NCI-H2196 treated with DMSO at 0.1 percent for 48 hours (cell line): Measurements from ENCODE around the gene STK36.

Experiments used
- DNase-seq: peaks from one replicate; lab custom pipeline; 2025; ENCODE audit not compliant: unreplicated experiment; lab: John Stamatoyannopoulos, UW

STK36 gene

DNA sequence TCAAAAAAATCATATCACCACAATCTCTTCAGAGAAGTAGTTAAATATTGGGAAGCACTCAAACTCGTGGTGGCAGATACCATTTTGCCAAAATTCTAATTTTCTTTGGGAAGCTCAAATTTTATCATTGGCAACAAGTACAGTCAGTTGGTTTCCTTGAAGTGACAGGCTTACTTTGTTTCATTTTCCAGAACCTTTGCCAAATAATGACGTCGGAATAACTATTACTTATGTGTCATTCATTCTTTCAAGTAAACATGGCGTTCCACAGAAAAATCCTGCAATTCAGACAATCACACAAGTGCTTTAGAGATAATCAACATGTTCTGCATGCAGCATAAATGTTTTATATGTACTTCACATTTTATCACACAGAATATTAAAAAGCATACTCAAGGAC is 44.2 kb downstream of the STK36 start:
- DNase-seq, result no peak

DNA sequence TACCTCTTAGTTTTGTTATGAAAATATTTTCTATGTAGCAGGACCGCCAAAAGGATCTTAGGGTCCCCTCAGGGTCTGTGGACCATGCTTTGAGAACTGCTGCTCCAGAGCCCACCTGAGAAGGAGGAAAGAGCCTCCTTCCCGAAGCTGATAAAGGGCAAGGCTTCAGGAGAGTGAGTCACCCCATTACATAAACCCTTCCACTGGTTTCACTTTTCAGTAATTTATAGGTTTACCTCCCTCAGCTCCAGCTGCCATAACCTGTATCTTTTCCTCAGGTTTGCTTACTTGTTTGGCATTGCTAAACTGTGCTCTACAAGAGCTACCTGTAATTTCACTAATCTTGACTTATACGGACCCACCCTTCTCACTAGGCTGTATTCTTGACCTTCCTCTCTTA is 45.4 kb downstream of the STK36 start:
- peak; percentile 23 for DNase-seq

DNA sequence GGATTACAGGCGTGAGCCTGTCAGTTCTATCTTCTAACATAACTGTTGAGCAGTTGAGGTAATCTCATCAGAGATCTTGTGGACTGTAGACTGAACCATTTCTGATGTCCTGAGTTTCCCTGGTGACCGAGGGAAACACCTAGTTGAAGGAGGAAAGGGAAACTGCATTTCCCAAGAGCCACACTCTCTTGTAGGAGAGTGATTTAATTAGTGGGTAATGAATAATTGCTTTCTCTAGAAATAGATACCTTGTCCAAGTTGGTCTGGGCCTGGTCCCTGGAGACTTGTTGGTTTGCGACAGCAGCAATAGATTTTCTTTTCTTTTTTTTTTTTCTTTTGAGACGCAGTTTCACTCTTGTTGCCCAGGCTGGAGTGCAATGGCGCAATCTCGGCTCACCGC is 46.2 kb downstream of the STK36 start:
- DNase-seq, result no peak

DNA sequence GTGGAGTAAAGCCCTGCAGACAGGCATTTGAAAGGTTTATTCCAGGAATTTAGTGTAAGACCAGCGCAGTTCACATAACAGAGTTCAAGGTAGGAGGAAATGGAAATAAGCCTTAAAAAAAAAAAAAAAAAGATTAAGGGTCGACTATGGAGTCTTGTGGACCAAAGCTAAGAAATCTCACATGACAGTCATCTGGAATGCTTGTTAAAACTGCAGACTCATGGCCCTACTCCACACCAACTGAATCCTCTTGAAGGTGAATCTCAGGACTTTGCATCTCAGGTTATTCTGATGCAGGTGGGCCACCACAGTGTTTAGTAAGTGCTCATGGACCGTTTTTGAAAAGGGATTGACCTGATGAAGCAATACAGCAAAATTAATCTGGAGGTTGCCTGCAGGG is 47.6 kb downstream of the STK36 start:
- no peak for DNase-seq

DNA sequence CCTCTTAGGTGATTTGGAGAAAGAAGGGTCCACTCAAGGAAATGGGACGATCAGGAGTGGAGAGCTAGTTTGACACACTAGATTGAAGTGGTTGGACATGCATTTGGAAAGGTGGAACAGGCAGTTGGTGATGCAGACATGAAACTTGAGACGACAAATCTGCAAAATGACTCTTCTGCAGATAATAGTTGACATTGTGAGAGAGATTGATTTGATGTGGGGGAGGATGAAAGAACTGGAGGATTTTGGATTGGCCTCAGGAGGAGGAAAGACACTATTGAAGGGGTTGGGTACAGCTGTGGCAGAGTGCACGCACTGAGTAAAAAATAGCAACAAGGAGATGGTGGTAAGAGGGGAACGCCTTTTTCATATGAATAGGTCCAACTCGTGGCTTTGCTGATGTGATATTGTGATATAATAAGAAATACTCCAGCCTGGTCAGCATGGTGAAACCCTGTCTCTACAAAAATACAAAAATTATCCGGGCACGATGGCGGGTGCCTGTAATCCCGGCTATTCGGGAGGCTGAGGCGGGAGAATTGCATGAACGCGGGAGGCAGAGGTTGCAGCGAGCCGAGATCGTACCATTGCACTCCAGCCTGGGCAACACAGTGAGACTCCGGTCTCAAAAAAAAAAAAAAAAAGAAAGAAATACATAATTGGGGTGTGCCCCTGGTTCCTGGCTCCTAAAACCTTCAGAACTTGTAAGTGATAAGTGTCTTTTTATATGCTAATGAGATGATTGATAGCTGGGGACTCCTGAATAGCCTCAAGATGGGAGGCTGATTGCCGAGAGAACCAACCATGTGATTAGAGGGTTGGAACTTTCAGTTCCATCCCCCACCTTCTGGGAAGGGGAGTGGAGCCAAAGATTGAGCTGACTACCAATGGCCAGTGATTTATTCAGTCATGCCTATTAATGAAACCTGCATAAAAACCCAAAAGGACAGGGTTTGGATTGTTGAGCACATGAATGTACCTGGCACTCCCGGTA is 48.5 kb downstream of the STK36 start:
- DNase-seq, result no peak

DNA sequence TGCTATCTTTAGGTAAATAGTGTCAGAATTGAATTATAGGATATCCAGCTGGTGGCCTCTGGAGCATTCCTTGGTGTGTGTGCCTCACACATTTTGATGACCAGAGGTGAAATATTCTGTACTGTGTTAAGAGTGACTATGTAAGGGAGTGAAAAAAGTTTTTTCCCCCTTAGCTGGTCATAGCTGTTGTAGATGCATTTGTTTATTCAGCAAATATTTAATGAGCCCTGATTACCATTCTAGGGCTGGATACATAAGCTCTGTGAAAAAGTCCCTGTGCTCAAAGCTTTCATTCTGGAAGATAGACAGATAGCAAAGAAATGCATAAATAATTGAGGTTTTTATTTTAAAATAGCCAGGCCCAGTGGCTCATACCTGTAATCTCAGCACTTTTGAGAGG is 49.6 kb downstream of the STK36 start:
- DNase-seq, result no peak

DNA sequence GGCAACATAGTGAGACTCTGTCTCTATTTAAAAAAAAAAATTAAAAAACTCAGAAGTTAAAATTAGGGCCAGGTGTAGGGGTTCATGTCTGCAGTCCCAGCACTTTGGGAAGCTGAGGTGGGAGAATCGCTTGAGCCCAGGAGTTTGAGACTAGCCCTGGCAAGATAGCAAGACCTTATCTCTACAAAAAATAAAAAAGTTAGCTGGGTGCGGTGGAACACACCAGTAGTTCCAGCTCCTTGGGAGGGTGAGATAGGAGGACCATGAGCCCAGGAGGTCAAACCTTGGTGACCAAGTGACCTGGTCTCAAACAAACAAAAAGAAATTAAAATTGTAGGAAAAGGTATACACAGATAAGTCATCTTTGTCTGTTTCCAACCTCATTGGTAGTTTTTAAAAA is 50.0 kb downstream of the STK36 start:
- DNase-seq, result no peak

DNA sequence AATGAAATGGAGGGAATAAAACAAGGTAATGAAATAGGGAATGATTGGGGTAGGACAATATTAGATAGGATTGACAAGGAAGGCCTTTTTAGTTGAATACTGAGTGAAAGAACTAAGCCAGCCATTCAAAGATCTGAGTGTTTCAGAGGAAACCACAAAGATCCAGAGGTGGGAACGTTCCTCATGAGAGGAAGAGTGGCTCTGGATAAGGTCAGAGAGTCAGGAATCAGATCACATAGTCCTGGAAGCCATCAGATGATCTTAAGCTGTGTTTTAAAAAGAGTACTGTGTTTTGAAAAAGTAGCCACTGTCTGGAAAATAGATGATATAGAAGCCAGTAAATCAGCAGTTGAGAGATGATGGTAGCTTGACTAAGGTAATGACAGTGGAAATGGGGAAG is 50.5 kb downstream of the STK36 start:
- DNase-seq, result no peak

DNA sequence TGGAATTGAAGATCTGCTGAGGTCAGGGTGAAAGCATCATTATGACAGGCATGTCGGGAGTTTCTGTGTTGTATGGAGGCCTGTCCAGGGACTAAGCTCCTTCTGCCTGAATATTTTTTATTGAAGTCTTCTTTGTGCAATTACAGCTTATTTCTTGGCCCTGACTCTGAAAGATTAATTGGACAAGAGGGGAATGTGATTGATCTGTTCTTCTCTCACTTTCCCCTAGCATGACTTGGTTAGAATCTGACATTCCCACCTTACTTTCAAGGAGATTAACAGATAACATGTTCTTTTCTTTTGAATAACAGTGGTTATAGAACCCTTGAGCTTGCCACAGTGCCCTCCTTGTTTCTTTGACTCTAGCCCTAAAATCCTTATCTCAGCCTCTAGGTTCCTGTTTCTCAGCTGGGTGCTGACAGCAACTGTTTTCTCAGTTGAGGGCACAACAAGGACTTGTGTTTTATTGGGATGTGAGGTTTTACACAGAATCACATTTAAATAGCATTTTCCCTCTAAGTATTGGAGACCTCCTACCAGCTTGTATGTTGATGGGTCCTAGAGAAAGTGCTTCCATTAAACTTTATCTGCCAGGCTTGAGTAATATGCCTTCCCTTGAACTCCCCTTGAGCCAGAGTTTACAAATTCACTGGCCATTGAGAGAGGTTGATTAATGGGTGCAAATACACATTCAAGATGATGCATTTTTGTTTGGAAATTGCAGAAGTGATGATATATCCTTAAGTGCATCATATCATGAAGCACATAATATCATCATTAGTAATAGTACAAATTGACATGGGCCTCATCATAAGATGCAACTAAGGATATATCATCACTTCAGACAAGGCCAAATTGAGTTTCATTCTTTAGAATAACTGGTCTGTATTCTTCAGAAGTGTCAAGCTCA is 51.2 kb downstream of the STK36 start:
- no peak for DNase-seq

DNA sequence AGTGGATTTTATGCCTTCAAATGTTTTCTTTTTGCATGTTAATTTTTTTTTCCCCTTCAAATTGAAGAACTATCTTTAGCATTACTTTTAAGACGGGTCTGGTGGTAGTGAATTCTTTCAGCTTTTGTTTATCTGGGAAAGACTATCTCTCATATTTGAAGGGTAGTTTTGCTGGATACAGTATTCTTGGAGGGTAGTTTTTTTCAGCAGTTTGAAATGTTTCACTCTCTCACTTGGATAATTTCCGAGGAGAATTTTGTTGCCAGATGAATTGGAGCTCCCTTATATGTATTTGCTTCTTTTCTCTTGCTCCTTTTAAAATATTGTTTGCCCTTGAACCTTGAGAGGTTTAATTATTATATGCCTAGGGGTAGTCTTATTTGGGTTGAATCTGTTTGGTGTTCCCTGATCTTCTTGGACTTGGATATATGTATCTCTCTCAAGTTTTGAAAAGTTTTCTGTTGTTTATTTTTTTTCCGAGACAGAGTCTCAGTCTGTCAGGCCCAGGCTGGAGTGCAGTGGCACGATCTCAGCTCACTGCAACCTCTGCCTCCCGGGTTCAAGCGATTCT is 54.2 kb downstream of the STK36 start:
- no peak for DNase-seq

DNA sequence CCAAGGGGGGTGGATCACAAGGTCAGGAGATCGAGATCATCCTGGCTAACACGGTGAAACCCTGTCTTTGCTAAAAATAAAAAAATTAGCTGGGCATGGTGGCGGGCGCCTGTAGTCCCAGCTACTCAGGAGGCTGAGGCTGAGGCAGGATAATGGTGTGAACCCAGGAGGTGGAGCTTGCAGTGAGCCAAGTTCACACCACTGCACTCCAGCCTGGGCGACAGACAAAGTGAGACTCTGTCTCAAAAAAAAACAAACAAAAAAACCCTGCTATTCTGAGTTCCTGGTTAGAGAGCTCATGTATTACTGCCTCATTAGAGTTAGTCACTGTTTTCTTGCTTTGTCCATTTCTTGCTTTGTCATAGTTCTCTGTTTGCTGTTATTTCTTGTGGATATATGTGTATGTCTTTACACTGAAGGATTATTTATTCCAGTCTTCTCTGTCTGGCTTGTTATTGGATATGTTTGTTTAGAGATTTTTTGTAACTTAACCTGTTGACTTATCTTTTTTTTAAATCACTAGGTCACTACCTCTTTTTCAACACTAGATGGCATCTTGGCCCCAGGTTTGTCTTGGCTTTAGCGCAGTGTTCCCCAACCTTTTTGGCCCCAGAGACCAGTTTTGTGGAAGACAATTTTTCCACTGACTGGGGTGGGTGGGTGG is 55.7 kb downstream of the STK36 start:
- no peak for DNase-seq

DNA sequence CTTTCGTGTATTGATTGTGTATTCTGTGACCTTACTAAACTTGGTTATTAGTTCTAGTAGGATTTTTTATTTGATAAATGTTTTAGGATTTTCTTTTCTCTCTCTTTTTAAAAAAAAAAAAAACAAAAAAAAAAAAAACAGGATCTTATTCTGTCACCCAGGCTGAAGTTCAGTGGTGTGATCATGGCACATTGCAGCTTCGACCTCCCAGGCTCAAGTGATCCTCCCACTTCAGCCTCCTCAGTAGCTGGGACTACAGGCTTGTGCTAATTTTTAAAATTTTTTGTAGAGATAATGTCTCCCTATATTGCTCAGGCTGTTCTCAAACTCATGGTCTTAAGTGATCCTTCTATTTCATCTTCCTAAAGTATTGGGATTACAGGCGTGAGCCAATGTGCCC is 57.8 kb downstream of the STK36 start:
- DNase-seq, result no peak

DNA sequence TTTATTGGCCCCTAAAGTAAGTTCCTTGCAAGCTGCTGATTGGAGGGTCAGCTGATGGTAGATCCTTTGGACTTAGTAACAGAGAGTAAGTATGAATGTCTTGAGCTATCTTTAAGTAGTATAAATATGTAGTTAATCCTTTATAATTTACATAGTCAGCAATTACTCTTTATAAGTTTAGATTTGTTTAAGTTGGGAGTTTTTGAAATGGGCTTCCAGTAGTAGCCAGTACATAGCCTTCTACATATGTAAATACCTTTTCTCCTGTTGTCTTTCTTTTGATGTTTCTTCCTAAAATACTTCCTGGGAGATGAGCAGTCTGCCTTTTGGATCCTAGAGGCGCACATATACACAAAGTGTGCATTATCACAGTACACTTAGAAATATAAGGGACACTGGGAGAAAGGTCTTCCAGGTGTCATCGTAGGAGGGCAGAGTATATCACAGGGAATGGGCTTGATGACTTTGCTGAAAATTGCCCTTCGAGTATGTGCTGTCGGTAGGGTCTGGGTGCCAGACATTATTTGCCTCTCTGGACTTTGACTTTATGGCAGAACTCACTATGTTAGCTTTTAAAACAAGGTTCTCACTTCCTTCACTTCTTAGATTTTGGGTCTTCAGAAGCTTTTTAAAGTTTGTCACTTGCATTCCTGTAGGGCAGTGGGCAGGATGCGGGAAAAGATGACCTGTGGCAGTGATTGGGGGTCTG is 60.3 kb downstream of the STK36 start:
- DNase-seq, result no peak

DNA sequence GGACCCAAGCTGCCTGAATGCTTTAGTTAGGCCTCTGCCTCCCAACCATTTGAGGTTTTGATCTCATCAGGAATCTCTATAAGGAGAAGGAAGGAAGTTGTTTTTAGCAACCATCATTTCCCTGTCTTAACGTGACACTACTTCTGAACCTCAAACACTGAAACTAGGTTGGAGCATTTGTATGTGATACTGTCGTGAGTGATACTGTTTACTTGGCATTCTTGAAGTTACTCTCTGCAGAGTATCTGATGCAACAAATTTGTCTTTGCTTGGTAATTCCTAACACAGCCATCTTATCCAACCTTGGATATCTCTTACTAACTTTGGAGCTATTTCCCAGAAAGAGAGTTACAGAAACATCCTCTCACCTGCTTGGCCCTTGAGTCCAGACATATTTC is 60.9 kb downstream of the STK36 start:
- no peak for DNase-seq

DNA sequence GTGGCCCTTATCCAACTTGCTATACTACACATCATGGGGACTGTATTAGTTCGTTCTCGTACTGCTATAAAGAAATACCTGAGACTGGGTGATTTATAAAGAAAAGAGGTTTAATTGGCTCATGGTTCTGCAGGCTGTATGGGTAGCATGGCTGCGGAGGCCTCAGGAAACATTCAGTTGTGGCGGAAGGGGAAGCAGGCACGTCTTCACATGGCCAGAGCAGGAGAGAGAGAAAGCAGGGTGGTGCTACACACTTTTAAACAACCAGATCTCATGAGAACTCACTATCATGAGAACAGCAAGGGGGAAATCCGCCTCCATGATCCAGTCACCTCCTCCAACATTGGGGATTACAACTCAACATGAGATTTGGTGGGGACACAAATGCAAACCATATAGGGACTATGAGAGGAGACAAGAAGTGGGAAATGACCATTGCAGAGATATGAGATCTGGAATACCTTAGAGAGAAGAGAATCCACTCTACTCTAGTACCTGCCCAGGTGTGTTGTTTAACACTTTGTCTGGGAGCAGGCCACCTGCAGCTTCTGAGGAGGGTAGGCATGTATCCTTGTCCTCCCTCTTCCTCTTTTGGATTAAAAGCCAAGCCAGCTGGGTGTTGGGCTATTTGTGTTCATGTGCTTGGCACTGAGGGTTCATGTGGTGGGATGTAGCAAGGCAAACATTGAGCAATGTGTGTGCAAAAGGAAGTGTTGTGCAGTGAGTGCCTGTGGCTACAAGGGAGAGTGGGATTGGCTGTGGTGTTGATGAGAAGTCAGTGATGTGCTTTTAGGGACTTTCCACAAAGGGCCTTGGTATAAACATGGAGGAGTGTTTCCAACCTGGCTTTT is 61.5 kb downstream of the STK36 start:
- no peak for DNase-seq

DNA sequence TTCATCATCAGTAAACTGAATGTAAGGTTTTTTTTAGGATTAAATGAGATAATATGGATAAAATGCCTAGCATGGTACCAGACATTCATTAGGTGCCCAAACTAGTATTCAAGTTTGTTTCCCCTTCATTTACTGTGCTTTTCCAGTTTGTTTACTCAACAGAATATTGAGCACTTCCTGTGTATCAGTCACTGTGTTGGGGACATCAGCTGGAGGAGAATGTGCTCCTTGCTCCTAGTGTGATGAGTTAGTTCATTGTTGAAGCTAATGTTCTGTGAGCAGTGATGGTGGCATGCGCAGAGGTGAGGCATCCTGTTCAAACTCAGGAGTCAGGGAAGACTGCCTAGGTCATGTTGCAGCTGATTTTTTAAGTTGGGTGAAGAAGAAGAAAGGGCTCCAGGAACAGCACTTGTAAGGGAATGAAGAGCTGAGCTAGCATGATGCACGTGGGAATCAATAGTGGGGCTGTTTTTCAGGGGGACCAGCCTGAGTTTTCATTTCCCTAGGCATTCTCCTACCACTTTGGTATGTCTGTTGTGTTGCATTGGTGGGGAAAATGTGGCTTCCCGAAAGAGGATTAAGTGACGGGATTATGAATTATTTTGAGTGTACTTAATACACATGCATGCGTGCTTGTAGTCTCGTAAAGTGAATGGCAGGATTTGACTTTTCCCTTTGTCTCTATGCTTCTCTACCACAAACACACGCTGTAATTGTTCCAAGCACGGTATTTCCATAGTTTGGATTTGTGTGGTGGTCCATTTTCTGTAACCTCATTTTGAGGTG is 62.5 kb downstream of the STK36 start:
- no peak for DNase-seq

DNA sequence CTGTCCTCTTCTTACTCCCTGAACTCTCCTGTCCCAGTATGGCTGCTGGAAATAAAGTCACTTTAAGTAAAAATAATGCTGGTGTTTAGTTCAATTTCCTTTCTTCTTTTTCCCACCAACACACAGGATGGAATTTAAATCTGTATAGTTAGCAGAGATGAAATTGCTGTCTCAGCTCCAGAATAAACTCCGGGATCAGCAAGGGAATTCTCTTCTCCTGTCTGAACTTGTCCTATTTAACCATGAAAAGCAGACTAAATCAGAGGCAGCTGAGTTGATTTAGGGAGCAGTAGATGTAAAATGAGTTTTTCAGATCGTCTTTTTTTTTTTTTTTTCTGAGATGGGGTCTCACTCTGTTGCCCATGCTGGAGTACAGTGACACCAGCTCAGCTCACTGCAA is 64.6 kb downstream of the STK36 start:
- no peak for DNase-seq

DNA sequence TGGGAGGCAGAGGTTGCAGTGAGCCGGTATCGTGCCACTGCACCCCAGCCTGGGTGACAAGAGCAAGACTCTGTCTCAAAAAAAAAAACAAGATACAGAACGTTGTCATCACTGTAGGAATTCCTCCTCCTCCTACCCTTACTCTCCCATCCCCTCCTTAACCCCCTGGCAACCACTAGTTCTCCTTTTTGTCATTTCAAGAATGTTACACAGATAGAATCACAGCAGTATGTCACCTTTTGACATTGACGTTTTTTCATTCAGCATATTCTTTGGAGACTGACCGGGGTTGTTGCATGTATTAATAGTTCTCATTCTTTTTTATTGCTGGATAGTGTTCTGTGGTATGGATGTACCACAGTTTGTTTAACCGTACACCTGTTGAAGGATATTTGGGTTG is 71.2 kb downstream of the STK36 start:
- no peak for DNase-seq

DNA sequence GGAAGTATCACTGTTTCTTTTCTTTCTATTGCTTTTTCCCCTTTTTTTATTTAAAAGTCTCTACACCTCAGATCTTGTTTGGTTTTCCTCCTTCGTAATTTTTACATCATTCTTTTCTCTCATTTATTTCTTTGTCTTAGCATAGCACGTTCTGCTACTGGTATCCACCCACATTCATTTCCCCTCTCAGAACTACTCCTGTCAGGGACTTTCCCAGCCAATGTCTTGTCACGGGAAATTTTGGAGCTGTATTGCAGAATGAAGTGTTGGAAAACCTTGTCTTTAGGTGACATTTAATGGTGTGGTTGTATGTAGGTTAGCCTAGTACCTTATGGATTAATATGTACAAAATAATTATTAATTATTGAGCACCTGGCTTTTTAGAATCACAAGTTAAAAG is 72.7 kb downstream of the STK36 start:
- no peak for DNase-seq
